Lung (tissue), 12 donors: ENCODE results near the gene FOXD1. TPM values are rescaled to one million over a fixed set of nuclear protein-coding genes. Genes with fewer than 3 reads are reported as not detected.

ENCODE experiments used
- ATAC-seq: fragments of 200-7000 bp; cut with Tn5 transposase; one replicate; pipeline ENCODE4 v1.9.1; 2020; ENCODE audit warnings: moderate number of reproducible peaks; ENCODE audit not compliant: insufficient read depth, low FRiP score
- DNase-seq, 3 donors: peaks; one replicate each; pipeline ENCODE4 v3.0.0-alpha.2; 2013 to 2017
- H3K27ac ChIP-seq, 2 donors: one replicate each; pipeline ENCODE4 v1.5.1; 2013; ENCODE audit warnings: mild to moderate bottlenecking in 2 of 2, moderate library complexity in 2 of 2, control low read depth in 1 of 2, inconsistent platforms in 1 of 2, low read depth in 1 of 2, low read length in 1 of 2
- H3K27me3 ChIP-seq, 3 donors: one replicate each; pipeline ENCODE4 v1.5.1; 2013; ENCODE audit warnings: low read length in 2 of 3; ENCODE audit not compliant: control insufficient read depth in 3 of 3, insufficient read depth in 3 of 3
- H3K36me3 ChIP-seq, 4 donors: one replicate each; pipeline ENCODE4 v1.5.1; 2013; ENCODE audit warnings: low read length in 4 of 4, mild to moderate bottlenecking in 1 of 4, moderate library complexity in 1 of 4; ENCODE audit not compliant: control insufficient read depth in 4 of 4, insufficient read depth in 4 of 4
- H3K4me1 ChIP-seq, 5 donors: one replicate each; pipeline ENCODE4 v1.5.1; 2013; ENCODE audit warnings: low read length in 5 of 5, mild to moderate bottlenecking in 2 of 5, moderate library complexity in 1 of 5; ENCODE audit not compliant: control insufficient read depth in 5 of 5, insufficient read depth in 5 of 5
- H3K4me3 ChIP-seq: one replicate; pipeline ENCODE4 v1.5.1; 2013; ENCODE audit warnings: mild to moderate bottlenecking, control low read depth, moderate library complexity
- H3K9ac ChIP-seq, 2 donors: one replicate each; pipeline ENCODE4 v1.5.1; 2013; ENCODE audit warnings: low read length in 2 of 2, control low read depth in 1 of 2; ENCODE audit not compliant: insufficient read depth in 1 of 2
- H3K9me3 ChIP-seq, 4 donors: one replicate each; pipeline ENCODE4 v1.5.1; 2013; ENCODE audit warnings: low read length in 3 of 4, mild to moderate bottlenecking in 1 of 4, moderate library complexity in 1 of 4; ENCODE audit not compliant: control insufficient read depth in 4 of 4, insufficient read depth in 3 of 4
- CTCF ChIP-seq: IDR thresholded peaks from 2 replicates; pipeline ENCODE4 v1.5.1; 2012; ENCODE audit warnings: mild to moderate bottlenecking; ENCODE audit errors: control extremely low read depth, extremely low read depth
- WGBS, 2 donors: extraction: QIAGEN DNeasy Blood & Tissue Kit; methylation state at CpG; one replicate each; pipeline ENCODE4 v1.1.7; 2013; 5-methylcytosine and 5-hydroxymethylcytosine counted together
- polyA plus RNA-seq, 2 donors: library from polyadenylated mRNA; stranded (reverse); fragments of 200-250 nt; gene quantifications; one replicate each; pipeline ENCODE4 v1.2.1, GENCODE V29; 2013
- total RNA-seq, 2 donors: library from RNA; depleted of rRNA in 1 of 2; stranded (reverse); fragments of >200 nt in 1 of 2; gene quantifications; one replicate each; pipeline ENCODE4 v1.2.1, GENCODE V29; 2014 to 2021
- donor health status: control.
- donor health status: control.
- donor health status: Bipolar disorder and iron deficiency.
- donor health status: healthy.
- donor health status: DM: yes; HTN: yes; CAD: no.

FOXD1 gene
- total and polyA plus RNA-seq, 4 donors = 0.20 to 0.46 (median 0.29) TPM

- 8 to 13% methylated on average over 35 of the region's 35 CpGs for WGBS, 2 donors
- no peak for TF ChIP-seq CTCF
- H3K9me3 ChIP-seq = peaks cover 0 to 5% (median 0%) of the 10 kb centered on the region in 4 donors
- peaks cover 0 to 13% (median 4%) of the 10 kb centered on the region in 5 donors for H3K4me1 ChIP-seq
- H3K9ac ChIP-seq = no peak overlapping the region
- DNase-seq = peak in 1 of 3 donors; percentile 26
- H3K27ac ChIP-seq = no peak overlapping the region
- no peak overlapping the region for H3K4me3 ChIP-seq
- H3K36me3 ChIP-seq = no peaks in the 10 kb centered on the region
- peaks cover 31 to 86% (median 75%) of the 10 kb centered on the region in 3 donors for H3K27me3 ChIP-seq
- ATAC-seq = no peak
Measured at GRCh38 chr5:73435759-73436534, 12.6 kb downstream of the FOXD1 start.

- Histone ChIP-seq H3K27me3 (peaks cover 22 to 84% (median 72%) of the 10 kb centered on the region in 3 donors), H3K9me3 (peaks cover 0 to 2% (median 0%) of the 10 kb centered on the region in 4 donors), H3K27ac (no peak overlapping the region), H3K4me3 (no peak overlapping the region), H3K36me3 (no peaks in the 10 kb centered on the region), H3K9ac (no peak overlapping the region), H3K4me1 (peaks cover 0 to 13% (median 4%) of the 10 kb centered on the region in 5 donors)
- TF ChIP-seq CTCF = no peak
- ATAC-seq = no peak
- no peak for DNase-seq
- 25 to 39% methylated on average over 1 of the region's 1 CpG for WGBS, 2 donors
Measured at GRCh38 chr5:73434907-73435306, 13.7 kb downstream of the FOXD1 start.

GRCh38 chr5:73434461-73434860 is 14.1 kb downstream of the FOXD1 start:
- no peak overlapping the region for H3K4me3 ChIP-seq
- WGBS, 2 donors = 29 to 37% methylated on average over 1 of the region's 1 CpG
- no peak overlapping the region for H3K27ac ChIP-seq
- H3K36me3 ChIP-seq = no peaks in the 10 kb centered on the region
- H3K4me1 ChIP-seq = peaks cover 0 to 13% (median 4%) of the 10 kb centered on the region in 5 donors
- peaks cover 0 to 2% (median 0%) of the 10 kb centered on the region in 4 donors for H3K9me3 ChIP-seq
- no peak for ATAC-seq
- H3K9ac ChIP-seq = no peak overlapping the region
- no peak for DNase-seq
- H3K27me3 ChIP-seq = peaks cover 22 to 85% (median 71%) of the 10 kb centered on the region in 3 donors
- no peak for TF ChIP-seq CTCF
